Measurements from ENCODE around the gene CRKL. TPM values are rescaled to one million over a fixed set of nuclear protein-coding genes. Genes with fewer than 3 reads are reported as not detected.

CRKL gene
- total RNA-seq, 2 experiments from 2014 or later, result 60.5 to 62.2 TPM

- intact Hi-C loops (cut with micrococcal nuclease), result no loop called here
- H3K4me3 Mint-ChIP-seq, result no peak overlapping the region
- CTCF ChIA-PET, result interaction anchor here (0.6 kb wide), 1 partner anchor 10 kb away, joined by 3 read pairs; no protein-coding TSS in a partner anchor
- peaks cover 24% of the 10 kb centered on the region for H3K4me1 Mint-ChIP-seq (ENCODE audit: low read depth)
- peaks cover 2% of the 10 kb centered on the region for H3K27me3 Mint-ChIP-seq (ENCODE audit: low read depth)
- no peaks in the 10 kb centered on the region for H3K9me3 Mint-ChIP-seq
- DNase-seq, result no peak
- H3K27ac Mint-ChIP-seq, result no peak overlapping the region
- peaks cover 24% of the 10 kb centered on the region for H3K36me3 Mint-ChIP-seq (ENCODE audit: low read depth)
These were observed 34.1 kb downstream of the CRKL start for GRCh38 chr22:20951151-20951931.

DNA sequence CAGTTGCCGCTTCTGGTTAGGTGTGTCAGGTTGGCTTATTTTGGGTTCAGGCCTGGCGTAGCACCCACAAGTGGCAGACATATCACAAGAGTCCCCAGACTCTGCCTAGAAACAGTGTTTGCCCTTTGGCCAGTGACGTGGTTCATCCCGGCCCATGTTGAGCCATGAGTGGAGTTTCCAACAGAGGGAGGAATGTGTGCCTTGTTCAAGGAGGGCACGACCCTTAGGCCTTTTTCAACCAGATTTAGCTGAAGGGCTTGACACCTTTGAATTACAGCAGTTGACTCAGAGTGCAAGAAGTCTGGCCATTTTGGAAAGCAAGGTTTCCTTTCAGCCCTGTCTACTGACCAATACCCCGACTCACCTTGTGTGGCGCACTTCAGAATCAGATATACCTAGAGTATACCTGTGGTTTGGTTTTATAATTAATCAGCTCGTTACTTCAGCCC lies 34.7 kb downstream of the CRKL start:
- intact Hi-C loops (cut with micrococcal nuclease), result no loop called here
- H3K27ac Mint-ChIP-seq, result no peak overlapping the region
- CTCF ChIA-PET, result no interaction called here
- H3K4me3 Mint-ChIP-seq, result no peak overlapping the region
- DNase-seq, result no peak
- no peaks in the 10 kb centered on the region for H3K9me3 Mint-ChIP-seq
- peaks cover 24% of the 10 kb centered on the region for H3K36me3 Mint-ChIP-seq (ENCODE audit: low read depth)
- peaks cover 4% of the 10 kb centered on the region for H3K27me3 Mint-ChIP-seq (ENCODE audit: low read depth)
- H3K4me1 Mint-ChIP-seq (ENCODE audit: low read depth), result peaks cover 23% of the 10 kb centered on the region

GRCh38 chr22:20952544-20953341 lies 35.5 kb downstream of the CRKL start:
- DNase-seq, result no peak
- H3K9me3 Mint-ChIP-seq, result no peaks in the 10 kb centered on the region
- H3K36me3 Mint-ChIP-seq (ENCODE audit: low read depth), result peaks cover 21% of the 10 kb centered on the region
- H3K4me1 Mint-ChIP-seq (ENCODE audit: low read depth), result peaks cover 24% of the 10 kb centered on the region
- intact Hi-C loops (cut with micrococcal nuclease), result no loop called here
- H3K27ac Mint-ChIP-seq, result no peak overlapping the region
- H3K27me3 Mint-ChIP-seq (ENCODE audit: low read depth), result peaks cover 9% of the 10 kb centered on the region
- no peak overlapping the region for H3K4me3 Mint-ChIP-seq
- CTCF ChIA-PET, result interaction anchor here (1.3 to 1.8 kb wide), 2 partner anchors 9 to 10 kb away, joined by 5 to 6 read pairs; no protein-coding TSS in a partner anchor

DNA sequence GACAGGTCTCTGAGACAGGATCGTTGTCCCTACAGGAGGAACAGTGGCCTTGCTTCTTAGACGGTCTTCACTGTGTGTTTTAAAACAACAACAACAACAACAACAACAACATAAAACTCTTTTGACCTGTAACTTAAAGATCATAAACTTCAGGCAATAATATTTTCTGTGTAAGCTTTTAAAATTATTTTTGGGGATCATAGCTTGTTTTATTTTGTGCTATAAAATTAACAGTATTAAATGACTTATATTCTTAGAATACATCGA lies 36.1 kb downstream of the CRKL start:
- H3K4me3 Mint-ChIP-seq, result no peak overlapping the region
- no peak for DNase-seq
- H3K36me3 Mint-ChIP-seq (ENCODE audit: low read depth), result peaks cover 21% of the 10 kb centered on the region
- H3K4me1 Mint-ChIP-seq (ENCODE audit: low read depth), result peaks cover 19% of the 10 kb centered on the region
- intact Hi-C loops (cut with micrococcal nuclease), result no loop called here
- H3K27me3 Mint-ChIP-seq (ENCODE audit: low read depth), result peaks cover 15% of the 10 kb centered on the region
- CTCF ChIA-PET, result interaction anchor here (1.3 to 1.8 kb wide), 2 partner anchors 8 to 9 kb away, joined by 5 to 6 read pairs; no protein-coding TSS in a partner anchor
- no peak overlapping the region for H3K27ac Mint-ChIP-seq
- no peaks in the 10 kb centered on the region for H3K9me3 Mint-ChIP-seq

DNA sequence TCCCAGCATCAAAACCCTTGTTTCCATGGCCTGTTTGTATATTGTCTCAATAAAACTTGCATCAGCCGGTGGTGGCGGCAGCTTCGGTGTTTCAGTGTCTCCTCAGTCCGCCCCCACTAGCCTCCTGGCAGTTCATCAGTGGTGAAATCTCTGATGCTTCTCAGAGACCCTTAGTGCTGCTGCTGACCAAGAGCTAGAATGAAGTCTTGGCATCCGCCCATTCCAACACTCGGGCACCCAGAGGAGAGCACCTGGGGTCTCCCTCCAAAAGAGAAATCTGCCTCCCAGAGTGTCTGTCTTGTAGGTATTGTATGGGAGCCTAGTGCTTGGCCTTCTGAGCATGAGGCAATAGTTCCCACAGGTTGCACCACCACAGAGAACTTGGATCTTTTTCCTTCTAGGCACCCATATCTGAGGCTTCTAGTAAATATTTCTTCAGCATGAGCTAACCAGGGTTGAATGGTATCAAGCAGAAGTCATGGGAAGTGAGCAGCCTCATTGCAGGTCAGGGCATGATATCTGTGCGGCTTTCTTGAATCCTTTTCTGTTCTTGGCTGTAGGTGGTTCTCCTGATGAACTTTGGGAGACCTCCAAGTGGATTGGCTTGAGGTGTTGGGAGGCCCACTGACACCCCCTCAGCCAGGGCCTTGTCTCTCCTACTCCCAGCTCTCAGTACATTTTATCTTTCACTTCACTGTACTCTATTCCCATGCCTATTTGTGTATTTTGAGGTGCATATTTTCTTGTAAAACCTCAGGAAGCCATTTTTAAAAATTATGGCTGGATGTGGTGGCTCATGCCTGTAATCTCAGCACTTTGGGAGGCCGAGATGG lies 36.7 kb downstream of the CRKL start:
- CTCF ChIA-PET, result interaction anchor here (1.3 to 1.8 kb wide), 2 partner anchors 8 to 9 kb away, joined by 5 to 6 read pairs; no protein-coding TSS in a partner anchor
- intact Hi-C loops (cut with micrococcal nuclease), result no loop called here
- Mint-ChIP-seq H3K27me3 (ENCODE audit: low read depth) (peaks cover 16% of the 10 kb centered on the region), H3K4me1 (ENCODE audit: low read depth) (peaks cover 16% of the 10 kb centered on the region), H3K36me3 (ENCODE audit: low read depth) (peaks cover 21% of the 10 kb centered on the region), H3K9me3 (no peaks in the 10 kb centered on the region), H3K27ac (peak overlapping the region; percentile 63), H3K4me3 (no peak overlapping the region)
- DNase-seq, result no peak

GRCh38 chr22:20955548-20955947 lies 38.3 kb downstream of the CRKL start:
- CTCF ChIA-PET, result interaction anchor here (0.6 kb wide), 1 partner anchor 52 kb away, joined by 3 read pairs; no protein-coding TSS in a partner anchor
- H3K4me3 Mint-ChIP-seq, result no peak overlapping the region
- DNase-seq, result no peak
- H3K27me3 Mint-ChIP-seq (ENCODE audit: low read depth), result peaks cover 19% of the 10 kb centered on the region
- H3K27ac Mint-ChIP-seq, result no peak overlapping the region
- peaks cover 6% of the 10 kb centered on the region for H3K4me1 Mint-ChIP-seq (ENCODE audit: low read depth)
- no peaks in the 10 kb centered on the region for H3K9me3 Mint-ChIP-seq
- intact Hi-C loops (cut with micrococcal nuclease), result no loop called here
- H3K36me3 Mint-ChIP-seq (ENCODE audit: low read depth), result peaks cover 14% of the 10 kb centered on the region

GRCh38 chr22:20956258-20957101 lies 39.3 kb downstream of the CRKL start:
- CTCF ChIA-PET, result no interaction called here
- no peak overlapping the region for H3K4me3 Mint-ChIP-seq

GRCh38 chr22:20957102-20957682 lies 40.0 kb downstream of the CRKL start:
- no peak overlapping the region for H3K27ac Mint-ChIP-seq
- H3K4me3 Mint-ChIP-seq, result peak overlapping the region; percentile 18
- CTCF ChIA-PET, result no interaction called here
- no peaks in the 10 kb centered on the region for H3K9me3 Mint-ChIP-seq
- DNase-seq, result no peak
- peaks cover 12% of the 10 kb centered on the region for H3K36me3 Mint-ChIP-seq (ENCODE audit: low read depth)
- intact Hi-C loops (cut with micrococcal nuclease), result no loop called here
- peaks cover 19% of the 10 kb centered on the region for H3K27me3 Mint-ChIP-seq (ENCODE audit: low read depth)
- H3K4me1 Mint-ChIP-seq (ENCODE audit: low read depth), result peaks cover 12% of the 10 kb centered on the region

More at GRCh38 chr22:20956258-20957101, 39.3 kb downstream of the CRKL start:
- intact Hi-C loops (cut with micrococcal nuclease), result no loop called here
- DNase-seq, result no peak
- no peaks in the 10 kb centered on the region for H3K9me3 Mint-ChIP-seq
- no peak overlapping the region for H3K27ac Mint-ChIP-seq
- H3K4me1 Mint-ChIP-seq (ENCODE audit: low read depth), result peaks cover 7% of the 10 kb centered on the region
- H3K36me3 Mint-ChIP-seq (ENCODE audit: low read depth), result peaks cover 14% of the 10 kb centered on the region
- peaks cover 19% of the 10 kb centered on the region for H3K27me3 Mint-ChIP-seq (ENCODE audit: low read depth)

DNA sequence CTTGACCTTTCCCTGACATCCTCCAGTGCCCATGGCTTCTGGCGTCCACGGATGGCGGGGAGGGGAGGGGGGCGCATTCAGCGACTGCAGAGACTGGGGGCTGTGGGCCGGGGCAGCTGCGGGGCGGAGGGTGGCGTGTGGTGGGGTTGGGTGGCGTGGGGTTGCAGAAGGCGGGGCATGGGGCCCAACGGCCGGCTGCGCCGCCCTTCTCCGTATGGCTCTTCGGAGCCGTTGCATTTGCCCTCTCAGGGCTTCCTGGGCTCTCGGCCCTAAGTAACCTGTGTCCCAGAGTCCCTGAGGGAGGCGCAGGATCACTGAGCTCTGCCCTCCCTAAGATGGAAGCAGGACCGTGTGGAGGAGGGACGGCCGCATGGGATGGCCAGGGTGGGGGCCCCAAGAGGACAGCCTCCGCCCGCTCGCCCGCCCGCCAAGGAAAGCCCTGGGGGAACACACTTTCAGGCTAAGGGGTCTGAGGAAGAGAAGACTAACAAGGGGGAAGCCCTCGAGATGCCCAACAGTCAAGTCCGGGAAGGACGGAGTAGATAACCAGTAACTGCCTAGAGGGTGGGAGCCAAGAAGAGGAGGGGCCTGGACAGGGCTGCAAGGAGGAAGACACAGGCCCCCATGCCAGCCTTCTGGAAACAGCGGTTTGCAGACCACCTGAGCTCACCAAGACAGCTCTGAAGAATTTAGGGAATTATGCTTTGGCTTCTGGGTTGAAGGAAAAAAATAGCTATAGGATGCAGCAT lies 40.6 kb downstream of the CRKL start:
- Mint-ChIP-seq H3K4me1 (ENCODE audit: low read depth) (peaks cover 12% of the 10 kb centered on the region), H3K27ac (no peak overlapping the region), H3K4me3 (peak overlapping the region; percentile 18), H3K27me3 (ENCODE audit: low read depth) (peaks cover 19% of the 10 kb centered on the region), H3K36me3 (ENCODE audit: low read depth) (peaks cover 8% of the 10 kb centered on the region), H3K9me3 (no peaks in the 10 kb centered on the region)
- CTCF ChIA-PET, result interaction anchor here (1.0 to 1.7 kb wide), 2 partner anchors 72 to 145 kb away, joined by 3 to 7 read pairs; no protein-coding TSS in a partner anchor
- DNase-seq, result no peak
- intact Hi-C loops (cut with micrococcal nuclease), result no loop called here

- DNase-seq, result no peak
These were observed 42.6 kb downstream of the CRKL start for GRCh38 chr22:20959578-20960461.

More at GRCh38 chr22:20959578-20960461, 42.6 kb downstream of the CRKL start:
- intact Hi-C loops (cut with micrococcal nuclease), result loop anchor here (5.0 to 10.0 kb wide), 2 partner anchors 42 to 145 kb away; partner anchors contain the start of gene THAP7
- Mint-ChIP-seq H3K9me3 (no peaks in the 10 kb centered on the region), H3K4me3 (no peak overlapping the region), H3K27ac (no peak overlapping the region), H3K36me3 (ENCODE audit: low read depth) (no peaks in the 10 kb centered on the region), H3K27me3 (ENCODE audit: low read depth) (peaks cover 22% of the 10 kb centered on the region), H3K4me1 (ENCODE audit: low read depth) (peaks cover 17% of the 10 kb centered on the region)
- CTCF ChIA-PET, result interaction anchor here (0.6 to 3.2 kb wide), 10 partner anchors 11 to 674 kb away, joined by 3 to 17 read pairs (median 4); no protein-coding TSS in a partner anchor

Measured in activated naive CD4-positive, alpha-beta T cell treated with anti-CD3 and anti-CD28 coated beads for 36 hours (primary cell).